HG03196 (cell line): ENCODE results near the gene RGS9.

Source experiments
- ATAC-seq: cut with Tn5 transposase; IDR thresholded peaks from one replicate; pipeline ENCODE4 v1.9.1; 2021; ENCODE audit not compliant: unreplicated experiment

The RGS9 gene

GRCh38 chr17:65249774-65250173, 112.6 kb downstream of the RGS9 start:
- no peak for ATAC-seq

DNA sequence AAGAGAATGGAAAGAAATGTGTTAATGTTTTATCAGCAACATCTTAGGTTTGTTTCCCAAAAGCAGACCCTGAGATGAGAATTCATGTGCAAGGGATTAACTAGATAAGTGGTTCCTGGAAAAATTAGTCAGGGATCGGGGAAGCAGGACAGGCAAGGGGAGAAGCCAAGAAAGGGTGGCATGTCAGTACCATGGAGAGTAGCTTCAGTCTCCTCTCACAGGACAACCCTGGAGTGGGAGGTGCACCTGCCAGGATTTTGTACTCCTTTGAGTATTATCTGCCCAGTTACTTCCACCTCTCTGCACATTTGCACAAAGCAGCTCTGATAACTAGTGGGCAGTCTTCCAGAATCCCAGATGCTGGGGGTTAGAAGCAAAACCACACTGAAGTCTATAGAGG, 117.0 kb downstream of the RGS9 start:
- ATAC-seq, result no peak

GRCh38 chr17:65259281-65259680, 122.1 kb downstream of the RGS9 start:
- ATAC-seq, result no peak

DNA sequence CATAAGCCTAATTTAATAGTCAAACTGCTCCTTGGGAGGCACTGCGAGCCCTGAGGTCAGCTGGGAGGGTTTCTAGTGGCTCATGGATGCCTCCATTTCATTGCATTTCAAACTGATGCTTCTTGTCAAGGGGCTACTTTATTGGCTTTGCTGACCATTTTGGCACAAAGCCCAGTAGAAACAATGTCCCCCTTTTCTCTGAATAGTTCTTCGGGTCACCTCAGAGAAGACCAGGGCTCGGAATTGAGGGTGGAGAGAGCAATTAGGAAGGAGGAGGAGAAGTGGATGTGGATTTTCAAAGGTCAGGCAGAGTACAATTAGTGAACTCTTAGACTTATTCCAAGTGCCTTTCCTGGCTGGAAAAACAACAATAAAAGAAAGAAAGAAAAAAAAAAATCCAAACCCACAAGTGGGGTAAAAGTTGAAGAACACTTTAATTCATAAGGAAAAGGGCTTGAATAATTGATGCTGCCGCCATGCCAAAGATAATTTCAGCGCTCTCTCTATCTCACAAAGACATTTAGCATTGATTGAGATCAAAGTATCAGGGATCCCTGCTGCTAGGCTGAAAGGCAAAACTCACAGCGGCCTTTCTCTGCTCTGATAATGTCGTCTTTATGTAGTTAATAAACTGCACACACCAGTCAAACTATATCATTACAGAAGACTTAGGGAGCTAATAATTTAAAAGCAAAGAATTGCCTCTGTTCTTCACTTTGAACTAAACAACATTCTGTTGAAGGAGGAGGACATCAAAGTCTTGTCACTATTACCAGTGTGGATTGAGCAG, 122.7 kb downstream of the RGS9 start:
- no peak for ATAC-seq

GRCh38 chr17:65260626-65261025, 123.5 kb downstream of the RGS9 start:
- ATAC-seq, result no peak

- no peak for ATAC-seq
Observed at GRCh38 chr17:65261152-65261551, 124.0 kb downstream of the RGS9 start.

DNA sequence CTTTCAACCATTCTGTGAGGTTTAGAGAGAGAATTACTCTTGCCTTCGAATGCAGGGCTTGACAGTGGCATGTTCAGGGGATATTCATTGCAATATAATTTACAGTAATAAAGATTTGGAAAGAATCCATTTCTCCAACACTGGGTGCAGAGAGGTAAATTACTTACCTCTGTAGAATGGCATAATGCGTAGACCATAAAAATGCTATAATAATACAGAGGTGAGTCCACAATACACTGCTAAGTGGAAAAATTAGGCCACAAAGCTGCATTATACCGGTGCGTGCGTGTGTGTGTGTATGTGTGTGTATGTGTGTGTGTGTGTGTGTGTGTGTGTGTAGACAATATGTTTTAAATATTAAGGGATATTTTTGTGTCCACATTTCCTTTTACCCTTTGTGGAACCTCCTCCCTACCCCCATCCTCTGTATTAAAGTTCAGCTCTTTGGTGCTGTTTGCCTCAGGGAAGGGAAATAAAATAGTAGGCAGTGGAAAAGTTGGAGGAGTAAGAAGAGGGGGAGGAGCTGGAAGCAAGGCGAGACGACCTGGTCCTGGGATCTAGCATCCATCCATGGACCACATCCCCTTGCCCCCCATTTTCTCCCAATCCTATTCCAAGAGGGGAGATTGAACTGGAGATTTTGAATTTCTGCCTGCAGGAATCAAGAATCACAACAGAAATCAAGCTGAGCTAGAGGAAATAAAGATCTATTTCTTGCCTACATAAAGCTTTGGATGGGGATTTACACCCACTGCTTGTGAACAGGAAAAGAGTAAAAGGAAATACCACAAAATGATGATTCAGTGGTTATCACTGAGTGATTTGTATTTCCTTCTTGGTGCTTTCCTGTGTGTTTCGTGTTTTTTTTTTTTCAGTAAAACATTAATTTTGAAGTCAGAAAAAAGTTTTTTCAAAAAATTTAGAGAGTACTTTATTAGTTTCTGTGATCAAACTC, 124.8 kb downstream of the RGS9 start:
- no peak for ATAC-seq

- no peak for ATAC-seq
Observed at GRCh38 chr17:65265276-65265675, 128.1 kb downstream of the RGS9 start.

DNA sequence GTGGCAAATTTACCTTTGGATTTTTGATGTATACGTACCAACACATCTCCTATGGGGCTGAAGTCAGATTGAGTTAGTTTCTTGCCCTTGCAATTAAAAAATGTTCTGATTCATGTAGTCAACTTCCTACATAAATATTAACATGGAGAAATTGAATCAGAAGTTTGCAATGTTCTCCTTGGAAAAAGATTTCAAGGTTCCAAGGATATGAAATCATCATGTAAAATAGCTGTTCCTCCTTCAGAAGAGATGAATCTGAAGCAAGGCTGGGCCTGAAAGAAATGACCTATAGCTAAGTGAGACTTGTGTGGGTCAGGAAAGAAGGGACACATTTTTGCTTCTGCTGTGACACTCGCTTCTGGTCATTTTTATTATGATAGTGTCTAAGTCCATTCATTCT, 131.7 kb downstream of the RGS9 start:
- ATAC-seq, result no peak

- no peak for ATAC-seq
Observed at GRCh38 chr17:65270499-65271253, 133.5 kb downstream of the RGS9 start.

GRCh38 chr17:65271296-65271695, 134.1 kb downstream of the RGS9 start:
- ATAC-seq, result no peak
